OCI-LY3 (cell line): ENCODE results near the gene SDK2.

Source experiments
- H2AFZ ChIP-seq: fragments of 200-600, 300-600 bp; shearing (Covaris generic); 2 replicates; pipeline ENCODE4 v1.6.0; 2014; ENCODE audit warnings: antibody characterized with exemption, low read depth, low read length
- H3K27ac ChIP-seq: fragments of 200-600, 300-600 bp; sonication (generic); 2 replicates; pipeline ENCODE4 v1.5.1; 2014; ENCODE audit warnings: mild to moderate bottlenecking, low read length, moderate library complexity, mixed read lengths
- H3K27me3 ChIP-seq: fragments of 200-600, 300-600 bp; sonication (generic); 2 replicates; pipeline ENCODE4 v1.6.1; 2014; ENCODE audit warnings: low read depth, low read length, mixed read lengths
- H3K36me3 ChIP-seq: fragments of 200-600, 300-600 bp; sonication (generic); replicated peaks from 2 replicates; pipeline ENCODE3; 2014; ENCODE audit warnings: low read depth, low read length, mixed read lengths
- H3K4me1 ChIP-seq: fragments of 300-600, 200-600 bp; sonication (generic); 2 replicates; pipeline ENCODE4 v1.6.1; 2014; ENCODE audit warnings: low read length, mixed read lengths
- H3K4me2 ChIP-seq: fragments of 200-600, 300-600 bp; sonication (generic); 2 replicates; pipeline ENCODE4 v1.6.1; 2014; ENCODE audit warnings: low read length, mixed read lengths
- H3K4me3 ChIP-seq: fragments of 300-600, 200-600 bp; sonication (generic); 2 replicates; pipeline ENCODE4 v1.5.1; 2014; ENCODE audit warnings: antibody characterized with exemption, mild to moderate bottlenecking, low read length, moderate library complexity
- H3K79me2 ChIP-seq: fragments of 300-600, 200-600 bp; shearing (Covaris generic); 2 replicates; pipeline ENCODE4 v1.6.1; 2014; ENCODE audit warnings: mild to moderate bottlenecking, low read length, mixed read lengths
- H3K9ac ChIP-seq: fragments of 300-600, 200-600 bp; shearing (Covaris generic); 2 replicates; pipeline ENCODE4 v1.6.0; 2014; ENCODE audit warnings: mild to moderate bottlenecking, low read length, moderate library complexity
- H3K9me3 ChIP-seq: fragments of 200-600, 300-600 bp; shearing (Covaris generic); 2 replicates; pipeline ENCODE4 v1.6.1; 2014; ENCODE audit warnings: low read length, mixed read lengths; ENCODE audit not compliant: insufficient read depth
- H4K20me1 ChIP-seq: fragments of 200-600, 300-600 bp; sonication (generic); 2 replicates; pipeline ENCODE4 v1.6.1; 2016; ENCODE audit warnings: low read length, mixed read lengths; ENCODE audit not compliant: insufficient read depth
- CTCF ChIP-seq: fragments of 200-600, 300-600 bp; sonication (generic); IDR thresholded peaks from 2 replicates; pipeline ENCODE4 v1.5.1; 2014; ENCODE audit warnings: antibody characterized with exemption, low read length, low read depth
- EZH2phosphoT487 ChIP-seq: fragments of 200-600 bp; shearing (Covaris generic); IDR thresholded peaks from 2 replicates; pipeline ENCODE4 v1.6.1; 2018; ENCODE audit warnings: antibody characterized with exemption, mixed run types, low read depth

SDK2 gene

GRCh38 chr17:73534209-73534909 lies 109.9 kb downstream of the SDK2 start:
- H3K4me3 ChIP-seq, result no peak overlapping the region
- H3K27me3 ChIP-seq, result peaks cover 5% of the 10 kb centered on the region; the same call in 1 of the 2 replicates
- H3K4me2 ChIP-seq, result no peak overlapping the region
- H3K9me3 ChIP-seq, result no peaks in the 10 kb centered on the region
- no peak overlapping the region for H3K27ac ChIP-seq
- TF ChIP-seq CTCF (no peak), EZH2phosphoT487 (no peak)
- H3K36me3 ChIP-seq, result no peaks in the 10 kb centered on the region
- no peaks in the 10 kb centered on the region for H3K4me1 ChIP-seq
- H4K20me1 ChIP-seq, result no peaks in the 10 kb centered on the region
- H3K9ac ChIP-seq, result no peak overlapping the region
- no peaks in the 10 kb centered on the region for H3K79me2 ChIP-seq
- H2AFZ ChIP-seq, result no peak overlapping the region

GRCh38 chr17:73533781-73534180 lies 110.5 kb downstream of the SDK2 start:
- H2AFZ ChIP-seq, result no peak overlapping the region
- H3K9ac ChIP-seq, result no peak overlapping the region
- H3K4me1 ChIP-seq, result no peaks in the 10 kb centered on the region
- TF ChIP-seq EZH2phosphoT487 (no peak), CTCF (no peak)
- H3K4me2 ChIP-seq, result no peak overlapping the region
- no peaks in the 10 kb centered on the region for H3K79me2 ChIP-seq
- H4K20me1 ChIP-seq, result no peaks in the 10 kb centered on the region
- no peak overlapping the region for H3K4me3 ChIP-seq
- H3K27me3 ChIP-seq, result peaks cover 8% of the 10 kb centered on the region; the same call in 1 of the 2 replicates
- H3K27ac ChIP-seq, result no peak overlapping the region
- H3K9me3 ChIP-seq, result no peaks in the 10 kb centered on the region
- H3K36me3 ChIP-seq, result no peaks in the 10 kb centered on the region

- Histone ChIP-seq H3K9me3 (no peaks in the 10 kb centered on the region), H4K20me1 (no peaks in the 10 kb centered on the region), H3K36me3 (no peaks in the 10 kb centered on the region), H3K79me2 (no peaks in the 10 kb centered on the region), H3K27me3 (peaks cover 14% of the 10 kb centered on the region), H3K4me1 (no peaks in the 10 kb centered on the region), H3K4me2 (no peak overlapping the region), H3K27ac (no peak overlapping the region), H3K9ac (no peak overlapping the region), H2AFZ (no peak overlapping the region), H3K4me3 (no peak overlapping the region)
- no peak for TF ChIP-seq CTCF
- TF ChIP-seq EZH2phosphoT487, result no peak
These were observed 111.1 kb downstream of the SDK2 start for GRCh38 chr17:73533127-73533526.

- Histone ChIP-seq H3K36me3 (no peaks in the 10 kb centered on the region), H3K79me2 (no peaks in the 10 kb centered on the region), H3K27ac (no peak overlapping the region), H3K9me3 (no peaks in the 10 kb centered on the region), H3K4me1 (no peaks in the 10 kb centered on the region), H3K27me3 (peaks cover 21% of the 10 kb centered on the region), H2AFZ (no peak overlapping the region), H4K20me1 (no peaks in the 10 kb centered on the region), H3K4me2 (no peak overlapping the region), H3K9ac (no peak overlapping the region), H3K4me3 (no peak overlapping the region)
- TF ChIP-seq CTCF (no peak), EZH2phosphoT487 (no peak)
These were observed 111.8 kb downstream of the SDK2 start for GRCh38 chr17:73532421-73532901.
